Aorta (tissue), 5 donors: ENCODE measurements around the gene ZNF280D. TPM values are rescaled to one million over a fixed set of nuclear protein-coding genes. Genes with fewer than 3 reads are reported as not detected.
A peak's percentile ranks its signal among the peaks of the same experiment; 100 is the strongest.

Experiments used
- ATAC-seq: fragments of 200-7000 bp; cut with Tn5 transposase; one replicate; pipeline ENCODE4 v1.9.1; 2022; ENCODE audit warnings: moderate library complexity; ENCODE audit not compliant: low FRiP score
- DNase-seq, 2 donors: peaks; one replicate each; pipeline ENCODE4 v3.0.0-alpha.2; 2020
- H3K27ac ChIP-seq, 2 donors: one replicate each; pipeline ENCODE4 v1.5.1; 2013; ENCODE audit warnings: low read length in 2 of 2, mild to moderate bottlenecking in 2 of 2, moderate library complexity in 2 of 2, control low read depth in 1 of 2, inconsistent platforms in 1 of 2, low read depth in 1 of 2
- H3K27me3 ChIP-seq, 2 donors: one replicate each; pipeline ENCODE4 v1.6.1; 2013; ENCODE audit warnings: control low read depth in 1 of 2, low read length in 1 of 2, mild to moderate bottlenecking in 1 of 2, moderate library complexity in 1 of 2; ENCODE audit not compliant: insufficient read depth in 2 of 2, control insufficient read depth in 1 of 2
- H3K36me3 ChIP-seq, 2 donors: one replicate each; pipeline ENCODE4 v1.6.1; 2013; ENCODE audit warnings: control low read depth in 1 of 2, low read length in 1 of 2, mild to moderate bottlenecking in 1 of 2; ENCODE audit not compliant: insufficient read depth in 2 of 2, control insufficient read depth in 1 of 2
- H3K4me1 ChIP-seq, 2 donors: one replicate each; pipeline ENCODE4 v1.6.1; 2013; ENCODE audit warnings: low read length in 2 of 2, control low read depth in 1 of 2, mild to moderate bottlenecking in 1 of 2, moderate library complexity in 1 of 2; ENCODE audit not compliant: insufficient read depth in 2 of 2, control insufficient read depth in 1 of 2
- H3K4me3 ChIP-seq, 2 donors: one replicate each; pipeline ENCODE4 v1.5.1; 2013; ENCODE audit warnings: low read length in 2 of 2, control low read depth in 1 of 2, mild to moderate bottlenecking in 1 of 2
- H3K9me3 ChIP-seq: one replicate; pipeline ENCODE4 v1.6.1; 2013; ENCODE audit warnings: mild to moderate bottlenecking, low read length; ENCODE audit not compliant: control insufficient read depth
- WGBS, 2 donors: extraction: QIAGEN DNeasy Blood & Tissue Kit; methylation state at CpG; one replicate each; pipeline ENCODE4 v1.1.7; 2013; 5-methylcytosine and 5-hydroxymethylcytosine counted together
- intact Hi-C, 2 donors: fragments of 100-400 bp; cut with DNase I; formaldehyde crosslinking; loops; one replicate each; pipeline versions ENCODE4 v1.14.2 to v1.15.0; 2022
- polyA plus RNA-seq, 2 donors: library from polyadenylated mRNA; stranded (reverse); fragments of 200-250 nt; gene quantifications; one replicate each; pipeline ENCODE4 v1.2.3, GENCODE V29; 2013
- total RNA-seq, 2 donors: library from RNA; stranded (reverse); fragmentation: NEBNext Ultra II Directional; extraction: Animal tissue kit (Norgen Biotek cat#: 25700); gene quantifications; one replicate each; pipeline ENCODE4 v1.2.1, GENCODE V29; 2021
- donor health status: healthy with polysubstance abuse.
- donor health status: Bipolar disorder and iron deficiency.
- donor health status: DM: no; HTN: no; CAD: no.
- donor health status: DM: no; HTN: no; CAD: no.
- donor health status: DM: yes; HTN: yes; CAD: no.

Gene ZNF280D
- total and polyA plus RNA-seq, 4 donors: 15.0 to 90.8 (median 45.0) TPM

DNA sequence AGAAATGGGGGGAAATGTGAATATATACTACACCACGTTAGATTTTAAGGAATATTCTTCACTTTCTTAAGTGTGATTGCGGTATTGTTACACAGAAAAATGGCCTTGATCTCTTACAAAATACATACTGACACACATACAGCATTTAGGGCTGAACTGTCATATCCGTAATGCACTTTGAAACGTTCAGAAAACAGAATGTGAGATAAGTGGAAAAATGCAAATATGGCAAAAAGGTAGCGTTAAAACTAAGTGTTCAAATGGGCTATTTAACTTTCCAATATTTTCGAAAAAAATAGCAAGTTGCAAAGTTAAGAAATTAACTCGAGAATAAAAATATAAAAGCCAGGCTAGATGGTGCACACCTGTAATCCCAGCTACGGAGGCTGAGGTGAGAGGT is 1.8 kb downstream of the ZNF280D start:
- H3K9me3 ChIP-seq: no peaks in the 10 kb centered on the region
- DNase-seq: no peak
- intact Hi-C loops: loop anchor here in 1 of 2 donors (5.0 to 10.0 kb wide), 2 partner anchors 63 to 156 kb away; no protein-coding TSS in a partner anchor

DNA sequence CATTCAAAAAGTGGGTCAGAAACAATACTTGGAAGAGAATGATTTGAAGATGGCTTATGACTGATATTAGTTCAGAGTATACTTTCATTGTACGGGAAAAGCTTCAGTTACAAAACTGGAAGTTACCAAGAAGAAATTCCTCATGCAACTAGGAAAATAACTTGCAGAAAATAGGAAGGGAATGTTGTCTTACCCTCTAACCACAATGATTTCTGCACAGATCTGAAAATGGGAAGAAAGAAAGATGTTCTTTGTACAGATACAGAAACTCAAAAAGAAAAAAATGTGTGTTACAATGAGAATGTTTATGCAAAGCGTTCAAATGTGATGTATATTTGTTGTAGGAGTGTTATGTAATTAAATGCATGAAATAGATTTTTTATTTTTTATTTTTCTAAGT is 3.7 kb downstream of the ZNF280D start:
- H3K27ac ChIP-seq: no peak overlapping the region
- H3K4me1 ChIP-seq: peaks cover 3 to 6% of the 10 kb centered on the region in 2 donors
- no peak for DNase-seq
- H3K9me3 ChIP-seq: no peaks in the 10 kb centered on the region
- intact Hi-C loops: no loop called here
- WGBS, 2 donors: 57 to 62% methylated on average over 2 of the region's 2 CpGs
- H3K4me3 ChIP-seq: no peak overlapping the region
- no peaks in the 10 kb centered on the region for H3K27me3 ChIP-seq
- no peaks in the 10 kb centered on the region for H3K36me3 ChIP-seq
- no peak for ATAC-seq

More for the DNA sequence above, 1.8 kb downstream of the ZNF280D start:
- WGBS, 2 donors: 60 to 62% methylated on average over 8 of the region's 8 CpGs
- H3K4me3 ChIP-seq: peak overlapping the region; percentile 74 to 86
- H3K27ac ChIP-seq: peak overlapping the region; percentile 47 to 100
- no peak for ATAC-seq
- H3K36me3 ChIP-seq: no peaks in the 10 kb centered on the region
- H3K4me1 ChIP-seq: peaks cover 3 to 6% of the 10 kb centered on the region in 2 donors
- no peaks in the 10 kb centered on the region for H3K27me3 ChIP-seq

DNA sequence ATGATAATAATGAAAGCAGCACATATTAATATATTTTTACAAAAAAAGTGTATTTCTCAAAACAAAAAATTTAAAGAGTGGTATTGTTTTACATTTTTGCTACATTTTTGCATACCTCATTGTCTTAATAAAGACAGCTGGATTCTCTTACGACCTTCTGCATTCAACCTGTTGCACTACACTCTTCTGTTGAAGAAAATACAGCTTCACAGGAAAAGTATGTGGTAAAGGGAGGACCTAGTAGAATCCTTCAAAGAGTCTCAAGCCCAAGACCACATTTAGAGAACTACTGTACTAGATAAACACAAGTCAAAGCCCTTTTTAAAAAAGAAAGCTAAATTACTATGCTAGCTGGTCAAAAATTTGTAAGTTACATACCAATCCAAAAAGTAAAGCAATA is 7.9 kb downstream of the ZNF280D start:
- WGBS, 2 donors: 83 to 92% methylated on average over 1 of the region's 1 CpG
- no peak overlapping the region for H3K4me3 ChIP-seq
- no peak overlapping the region for H3K27ac ChIP-seq
- no peaks in the 10 kb centered on the region for H3K27me3 ChIP-seq
- no peak for DNase-seq
- peaks cover 0 to 2% of the 10 kb centered on the region in 2 donors for H3K4me1 ChIP-seq
- H3K9me3 ChIP-seq: no peaks in the 10 kb centered on the region
- intact Hi-C loops: no loop called here
- no peak for ATAC-seq
- no peaks in the 10 kb centered on the region for H3K36me3 ChIP-seq

DNA sequence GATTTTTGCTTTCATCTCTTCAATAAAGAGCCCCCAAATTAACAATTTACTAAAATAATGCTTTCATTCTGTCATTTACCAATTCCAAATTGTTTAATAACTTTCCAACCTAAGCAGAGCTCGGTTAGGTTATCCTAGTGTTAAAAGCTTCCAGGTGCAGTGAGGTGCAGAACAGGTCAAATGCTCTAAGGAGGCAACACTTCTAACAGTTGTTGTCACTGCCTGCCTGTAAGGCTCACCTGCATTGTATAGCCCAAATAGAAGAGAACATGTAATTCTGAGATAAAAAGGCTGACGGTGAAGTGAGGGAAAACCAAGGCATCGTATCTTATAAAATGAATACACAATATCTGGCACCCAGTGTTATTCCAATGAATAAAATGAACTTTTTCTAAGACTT is 9.1 kb downstream of the ZNF280D start:
- no peaks in the 10 kb centered on the region for H3K36me3 ChIP-seq
- intact Hi-C loops: no loop called here
- WGBS, 2 donors: 87 to 90% methylated on average over 3 of the region's 3 CpGs
- H3K27me3 ChIP-seq: no peaks in the 10 kb centered on the region
- no peak overlapping the region for H3K4me3 ChIP-seq
- ATAC-seq (no peak), DNase-seq (no peak)
- no peaks in the 10 kb centered on the region for H3K9me3 ChIP-seq
- H3K4me1 ChIP-seq: peaks cover 0 to 2% of the 10 kb centered on the region in 2 donors
- no peak overlapping the region for H3K27ac ChIP-seq

DNA sequence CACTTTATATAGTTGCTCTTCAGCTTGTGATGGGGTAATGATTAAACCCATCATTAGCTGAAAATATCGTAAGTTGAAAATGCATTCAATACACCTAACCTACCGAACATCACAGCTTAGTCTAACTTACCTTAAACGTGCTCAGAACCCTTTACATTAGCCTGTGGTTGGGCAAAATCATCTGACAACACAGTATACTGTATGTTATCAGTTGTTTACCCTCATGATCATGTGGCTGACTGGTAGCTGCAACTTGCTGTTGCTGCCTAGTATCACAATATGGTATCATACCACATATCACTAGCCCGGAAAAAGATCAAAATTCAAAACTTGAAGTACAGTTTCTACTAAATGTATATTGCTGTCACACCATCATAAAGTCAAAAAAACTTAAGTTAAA is 9.5 kb downstream of the ZNF280D start:
- Histone ChIP-seq H3K4me1 (peaks cover 0 to 2% of the 10 kb centered on the region in 2 donors), H3K9me3 (no peaks in the 10 kb centered on the region), H3K36me3 (no peaks in the 10 kb centered on the region), H3K4me3 (no peak overlapping the region), H3K27me3 (no peaks in the 10 kb centered on the region), H3K27ac (no peak overlapping the region)
- intact Hi-C loops: no loop called here
- WGBS, 2 donors: 95 to 97% methylated on average over 4 of the region's 4 CpGs
- DNase-seq: no peak
- no peak for ATAC-seq

DNA sequence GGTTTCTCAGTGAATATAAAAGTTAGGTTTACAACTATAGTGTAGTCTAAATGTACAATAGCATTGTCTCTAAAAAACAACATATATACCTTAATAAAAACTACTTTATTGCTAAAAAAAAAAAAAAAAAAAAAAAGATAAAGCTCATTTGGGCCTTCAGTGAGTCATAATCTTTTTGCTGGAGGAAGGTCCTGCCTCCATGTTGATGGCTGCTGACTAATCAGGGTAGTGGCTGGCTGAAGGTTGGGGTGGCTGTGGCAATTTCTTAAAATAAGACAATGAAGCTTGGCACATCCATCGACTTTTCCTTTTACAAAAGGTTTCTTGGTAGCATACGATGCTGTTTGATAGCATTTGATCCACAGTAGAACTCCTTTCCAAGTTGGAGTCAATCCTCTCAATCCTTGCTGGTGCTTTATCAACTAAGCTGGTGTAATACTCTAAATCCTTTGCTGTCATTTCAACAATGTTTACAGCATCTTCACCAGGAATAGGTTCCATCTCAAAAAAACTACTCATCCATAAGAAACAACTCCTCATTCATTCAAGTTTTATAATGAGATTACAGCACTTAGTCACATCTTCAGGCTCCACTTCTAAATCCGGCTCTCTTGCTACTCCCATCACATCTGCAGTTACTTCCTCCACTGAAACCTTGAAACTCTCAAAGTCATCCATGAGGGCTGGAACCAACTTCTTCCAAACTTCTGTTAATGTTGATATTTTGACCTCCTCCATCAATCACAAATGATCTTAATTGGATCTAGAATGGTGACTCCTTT is 13.3 kb downstream of the ZNF280D start:
- WGBS, 2 donors: 87 to 88% methylated on average over 3 of the region's 3 CpGs
- Histone ChIP-seq H3K27me3 (no peaks in the 10 kb centered on the region), H3K4me1 (peaks cover 0 to 2% of the 10 kb centered on the region in 2 donors), H3K9me3 (no peaks in the 10 kb centered on the region), H3K4me3 (no peak overlapping the region), H3K27ac (no peak overlapping the region), H3K36me3 (no peaks in the 10 kb centered on the region)
- intact Hi-C loops: no loop called here
- no peak for DNase-seq
- ATAC-seq: no peak

DNA sequence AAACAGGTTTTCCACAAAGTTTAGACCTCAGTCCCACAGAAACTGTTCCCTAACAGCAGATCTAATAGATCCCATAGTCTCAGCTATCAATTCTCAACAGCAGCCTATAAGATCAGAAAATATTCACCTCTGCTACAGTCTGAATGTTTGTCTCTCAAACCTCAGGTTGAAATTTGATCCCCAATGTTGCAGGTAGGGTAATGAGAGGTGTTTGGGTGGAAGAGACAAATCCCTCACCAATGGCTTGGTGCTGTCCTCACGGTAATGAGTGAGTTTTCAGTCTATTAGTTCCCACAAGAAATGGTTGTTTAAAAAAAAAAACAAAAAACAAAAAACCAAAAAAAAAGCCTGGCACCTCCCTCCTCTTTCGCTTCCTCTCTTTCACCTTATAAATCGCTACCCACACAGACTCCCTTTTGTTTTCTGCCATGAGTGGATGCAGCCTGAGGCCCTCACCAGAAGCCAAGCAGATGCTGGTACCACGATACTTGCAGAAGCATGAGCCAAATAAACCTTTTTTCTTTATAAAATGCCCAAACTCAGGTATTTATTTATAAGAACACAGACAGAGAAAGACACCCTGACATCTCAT is 14.2 kb downstream of the ZNF280D start:
- ATAC-seq: no peak

DNA sequence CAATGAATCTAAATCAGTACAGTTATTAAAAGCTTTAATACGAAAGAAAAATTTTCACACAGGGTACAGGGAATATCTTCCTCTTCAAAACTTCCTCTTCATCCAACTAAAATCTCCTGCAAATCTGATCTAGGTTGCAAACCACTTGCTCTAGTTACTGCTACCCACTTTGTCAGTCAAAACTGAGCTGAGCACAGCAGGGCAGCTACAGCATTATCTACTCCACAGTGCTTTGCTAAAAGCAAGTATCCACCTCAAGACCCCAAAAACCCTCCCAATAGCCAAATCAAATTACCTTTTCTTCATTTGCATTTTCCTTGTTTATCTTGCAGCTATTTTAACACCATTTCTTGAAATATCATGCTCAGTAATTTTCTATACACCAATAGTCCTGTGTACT is 14.7 kb downstream of the ZNF280D start:
- no peak for DNase-seq

More for the DNA sequence above, 14.2 kb downstream of the ZNF280D start:
- 93 to 95% methylated on average over 4 of the region's 4 CpGs for WGBS, 2 donors
- Histone ChIP-seq H3K4me1 (peaks cover 0 to 2% of the 10 kb centered on the region in 2 donors), H3K36me3 (no peaks in the 10 kb centered on the region), H3K27me3 (no peaks in the 10 kb centered on the region), H3K4me3 (no peak overlapping the region), H3K9me3 (no peaks in the 10 kb centered on the region), H3K27ac (no peak overlapping the region)
- DNase-seq: no peak
- intact Hi-C loops: no loop called here

DNA sequence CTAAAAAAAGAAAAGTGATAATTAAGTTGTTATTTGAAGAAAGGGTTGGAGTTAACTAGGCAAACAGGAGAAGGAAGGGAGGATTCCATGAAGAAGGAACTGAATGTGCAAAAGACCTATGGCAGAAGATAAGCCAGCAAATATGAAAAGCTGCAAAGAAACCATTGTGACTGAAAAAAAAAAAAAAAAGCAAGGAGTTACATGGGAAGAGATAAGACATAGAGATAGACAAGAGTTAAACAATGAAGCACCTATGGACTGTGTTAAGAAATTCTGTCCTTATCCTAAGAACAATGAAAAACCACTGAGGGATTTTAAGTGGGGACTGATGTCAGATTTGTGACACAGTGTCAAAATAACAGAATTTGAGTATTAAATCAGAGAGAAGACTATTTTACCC is 17.0 kb downstream of the ZNF280D start:
- Histone ChIP-seq H3K27ac (no peak overlapping the region), H3K4me1 (peaks cover 0 to 2% of the 10 kb centered on the region in 2 donors), H3K4me3 (no peak overlapping the region), H3K9me3 (no peaks in the 10 kb centered on the region), H3K36me3 (no peaks in the 10 kb centered on the region), H3K27me3 (no peaks in the 10 kb centered on the region)
- ATAC-seq (no peak), DNase-seq (no peak)
- intact Hi-C loops: no loop called here

More for the DNA sequence above, 14.7 kb downstream of the ZNF280D start:
- Histone ChIP-seq H3K27ac (no peak overlapping the region), H3K9me3 (no peaks in the 10 kb centered on the region), H3K27me3 (no peaks in the 10 kb centered on the region), H3K36me3 (no peaks in the 10 kb centered on the region), H3K4me3 (no peak overlapping the region), H3K4me1 (peaks cover 0 to 2% of the 10 kb centered on the region in 2 donors)
- 69 to 70% methylated on average over 1 of the region's 1 CpG for WGBS, 2 donors
- intact Hi-C loops: no loop called here
- ATAC-seq: no peak
